Activated CD8-positive, alpha-beta memory T cell treated with anti-CD3 and anti-CD28 coated beads for 36 hours (primary cell): Measurements from ENCODE around the gene KIAA0930. TPM values are rescaled to one million over a fixed set of nuclear protein-coding genes. Genes with fewer than 3 reads are reported as not detected.

ENCODE experiments used
- CTCF ChIA-PET: fragments of 350-600 bp; sonication (Branson Sonifier 250); formaldehyde crosslinking; loops from one replicate; lab custom pipeline; 2021; ENCODE audit warnings: antibody characterized with exemption; lab: Charles Lee
- POLR2A ChIA-PET: fragments of 350-600 bp; sonication (Branson Sonifier 250); formaldehyde crosslinking; loops from one replicate; lab custom pipeline; 2021; ENCODE audit warnings: antibody characterized with exemption; lab: Charles Lee
- total RNA-seq, 2 experiments: library from RNA; stranded (reverse); gene quantifications; one replicate each; pipeline ENCODE4 v1.2.3, GENCODE V29; 2021

Gene KIAA0930
- total RNA-seq, 2 experiments from 2014 or later = 38.1 to 41.3 TPM

- ChIA-PET POLR2A (interaction anchor here (0.9 to 1.5 kb wide), 4 partner anchors 22 to 146 kb away, joined by 3 to 4 read pairs (median 3); no protein-coding TSS in a partner anchor), CTCF (interaction anchor here (0.8 to 1.5 kb wide), 3 partner anchors 46 to 77 kb away, joined by 3 to 4 read pairs (median 3); no protein-coding TSS in a partner anchor)
Observed at GRCh38 chr22:45164270-45165088, 76.2 kb downstream of the KIAA0930 start.

- CTCF ChIA-PET = interaction anchor here (0.6 to 1.5 kb wide), 5 partner anchors 10 to 78 kb away, joined by 3 to 4 read pairs (median 3); no protein-coding TSS in a partner anchor
Observed at GRCh38 chr22:45163451-45164269, 77.0 kb downstream of the KIAA0930 start, which contains the start of gene NUP50. TSS of gene NUP50 (plus strand) at chr22:45163925. CDS start at chr22:45168178, 4,253 bp downstream.

GRCh38 chr22:45163099-45163450 is 77.6 kb downstream of the KIAA0930 start:
- CTCF ChIA-PET = interaction anchor here (0.6 to 1.5 kb wide), 4 partner anchors 9 to 78 kb away, joined by 3 to 4 read pairs (median 3); no protein-coding TSS in a partner anchor
- POLR2A ChIA-PET = interaction anchor here (0.9 to 1.5 kb wide), 4 partner anchors 18 to 148 kb away, joined by 3 to 9 read pairs (median 4); no protein-coding TSS in a partner anchor

More at GRCh38 chr22:45163451-45164269, 77.0 kb downstream of the KIAA0930 start, which contains the start of gene NUP50:
- POLR2A ChIA-PET = interaction anchor here (0.9 to 1.5 kb wide), 4 partner anchors 17 to 147 kb away, joined by 3 to 9 read pairs (median 4); no protein-coding TSS in a partner anchor

- POLR2A ChIA-PET = interaction anchor here (1.5 kb wide), 1 partner anchor 33 kb away, joined by 4 read pairs; no protein-coding TSS in a partner anchor
Observed at GRCh38 chr22:45162531-45162930, 78.2 kb downstream of the KIAA0930 start.

GRCh38 chr22:45159652-45160462 is 80.8 kb downstream of the KIAA0930 start:
- ChIA-PET POLR2A (interaction anchor here (0.6 kb wide), 1 partner anchor 14 kb away, joined by 6 read pairs; no protein-coding TSS in a partner anchor), CTCF (interaction anchor here (0.6 to 1.2 kb wide), 2 partner anchors 49 to 381 kb away, joined by 3 read pairs; no protein-coding TSS in a partner anchor)

More at GRCh38 chr22:45162531-45162930, 78.2 kb downstream of the KIAA0930 start:
- CTCF ChIA-PET = interaction anchor here (1.5 kb wide), 1 partner anchor 60 kb away, joined by 4 read pairs; no protein-coding TSS in a partner anchor

- CTCF ChIA-PET = interaction anchor here (1.0 kb wide), 1 partner anchor 14 kb away, joined by 3 read pairs; no protein-coding TSS in a partner anchor
- POLR2A ChIA-PET = no interaction called here
Observed at GRCh38 chr22:45157907-45158306, 82.8 kb downstream of the KIAA0930 start.

GRCh38 chr22:45155050-45155840 is 85.4 kb downstream of the KIAA0930 start:
- ChIA-PET CTCF (no interaction called here), POLR2A (no interaction called here)

GRCh38 chr22:45154383-45154782 is 86.3 kb downstream of the KIAA0930 start:
- CTCF ChIA-PET = interaction anchor here (0.5 kb wide), 1 partner anchor 9 kb away, joined by 3 read pairs; no protein-coding TSS in a partner anchor
- POLR2A ChIA-PET = no interaction called here

- ChIA-PET POLR2A (no interaction called here), CTCF (no interaction called here)
Observed at GRCh38 chr22:45151503-45151902, 89.2 kb downstream of the KIAA0930 start.

- ChIA-PET POLR2A (interaction anchor here (0.6 kb wide), 1 partner anchor 832 kb away, joined by 5 read pairs; no protein-coding TSS in a partner anchor), CTCF (no interaction called here)
Observed at GRCh38 chr22:45150139-45150538, 90.6 kb downstream of the KIAA0930 start.

- ChIA-PET CTCF (no interaction called here), POLR2A (interaction anchor here (0.6 kb wide), 1 partner anchor 832 kb away, joined by 5 read pairs; no protein-coding TSS in a partner anchor)
Observed at GRCh38 chr22:45149671-45150070, 91.0 kb downstream of the KIAA0930 start.

- ChIA-PET CTCF (interaction anchor here (0.6 kb wide), 1 partner anchor 1086 kb away, joined by 4 read pairs; no protein-coding TSS in a partner anchor), POLR2A (no interaction called here)
Observed at GRCh38 chr22:45144916-45145315, 95.8 kb downstream of the KIAA0930 start.

GRCh38 chr22:45142376-45142775 is 98.3 kb downstream of the KIAA0930 start:
- ChIA-PET POLR2A (interaction anchor here (1.2 kb wide), 1 partner anchor 21 kb away, joined by 3 read pairs; the partner anchor contains the start of gene NUP50), CTCF (no interaction called here)
